HepG2 (cell line): Measurements from ENCODE around the gene ANKRD17.

ENCODE experiments used
- AKAP8 ChIP-seq: sonication (generic); formaldehyde crosslinking; IDR thresholded peaks from 2 replicates; pipeline ENCODE4 v1.5.1; 2020; ENCODE audit warnings: mild to moderate bottlenecking, missing genetic modification reagents
- CHD4 ChIP-seq: fragments of 200-600 bp; sonication (generic); IDR thresholded peaks from 2 replicates; pipeline ENCODE4 v1.7.0; 2017; ENCODE audit warnings: mild to moderate bottlenecking, low read length, borderline replicate concordance
- ETV5 ChIP-seq: IDR thresholded peaks from 2 replicates; pipeline ENCODE4 v1.6.1; 2018; ENCODE audit warnings: missing biosample characterization, missing genetic modification reagents, inconsistent platforms, borderline replicate concordance
- NR2F6 ChIP-seq, 2 experiments: IDR thresholded peaks; 2 replicates each; pipeline ENCODE4 v1.6.1; 2016; ENCODE audit warnings: antibody characterized with exemption in 1 of 2, mild to moderate bottlenecking in 1 of 2
- POLR2AphosphoS5 ChIP-seq: IDR thresholded peaks from 2 replicates; pipeline ENCODE4 v1.6.1; 2012; ENCODE audit warnings: low read depth, low read length
- REXO4 ChIP-seq: sonication (generic); formaldehyde crosslinking; IDR thresholded peaks from 2 replicates; pipeline ENCODE4 v1.8.0; 2022; ENCODE audit warnings: missing genetic modification reagents, mild to moderate bottlenecking, borderline replicate concordance
- SP1 ChIP-seq, 2 experiments: fragments of 450-650 bp in 1 of 2; sonication (generic) in 1 of 2; formaldehyde crosslinking in 1 of 2; IDR thresholded peaks; 2 replicates each; pipeline versions ENCODE4 v1.4.0 to v1.6.1; 2016 to 2020; ENCODE audit warnings: missing genetic modification reagents in 1 of 2
- TAF1 ChIP-seq: sonication (generic); formaldehyde crosslinking; IDR thresholded peaks from 2 replicates; pipeline ENCODE4 v1.4.0; 2020; ENCODE audit warnings: missing genetic modification reagents
- ZSCAN30 ChIP-seq: sonication (generic); formaldehyde crosslinking; IDR thresholded peaks from 2 replicates; pipeline ENCODE4 v1.5.0; 2020; ENCODE audit warnings: mild to moderate bottlenecking, missing genetic modification reagents

- no peak for TF ChIP-seq POLR2AphosphoS5
- TF ChIP-seq ZSCAN30 (CRISPR knock-in tag): no peak
- no peak for TF ChIP-seq CHD4
- TF ChIP-seq REXO4 (CRISPR knock-in tag): no peak
- TF ChIP-seq SP1 (IDR thresholded peaks at IDR 0.05): no peak
- TF ChIP-seq SP1 (CRISPR knock-in tag; IDR thresholded peaks at IDR 0.05): no peak
- TF ChIP-seq ETV5: no peak
- TF ChIP-seq NR2F6 (IDR thresholded peaks at IDR 0.05): no peak
- TF ChIP-seq NR2F6 (CRISPR knock-in tag; IDR thresholded peaks at IDR 0.05): no peak
- no peak for TF ChIP-seq AKAP8 (CRISPR knock-in tag)
- no peak for TF ChIP-seq TAF1 (CRISPR knock-in tag)
These were observed 72.7 kb downstream of the ANKRD17 start for GRCh38 chr4:73185903-73186302.
